WTC11 (cell line): ENCODE measurements around the gene CDV3. TPM values are rescaled to one million over a fixed set of nuclear protein-coding genes. Genes with fewer than 3 reads are reported as not detected.
A peak's percentile ranks its signal among the peaks of the same experiment; 100 is the strongest.

Source experiments
- ATAC-seq: fragments of 200-7000 bp; cut with Tn5 transposase; 2 replicates; pipeline ENCODE4 v1.10.0; 2021; ENCODE audit warnings: mild to moderate bottlenecking, moderate library complexity
- CTCF ChIA-PET: fragments of 300-600 bp; sonication (Branson Sonifier 250); formaldehyde crosslinking; loops from one replicate; lab custom pipeline; 2021; ENCODE audit warnings: antibody characterized with exemption; lab: Charles Lee
- POLR2A ChIA-PET: fragments of 350-600 bp; sonication (Branson Sonifier 250); formaldehyde crosslinking; loops from one replicate; lab custom pipeline; 2021; ENCODE audit warnings: antibody characterized with exemption; lab: Charles Lee
- DNase-seq: peaks from one replicate; pipeline ENCODE4 v3.0.0; 2021; ENCODE audit warnings: low spot score
- H3K27ac Mint-ChIP-seq: 2 replicates; pipeline ENCODE4 v1.8.0; 2021; ENCODE audit warnings: mixed read lengths
- H3K27me3 Mint-ChIP-seq: 2 replicates; pipeline ENCODE4 v1.8.0; 2021; ENCODE audit warnings: low read depth, mild to moderate bottlenecking, moderate library complexity, mixed read lengths
- H3K36me3 Mint-ChIP-seq: 2 replicates; pipeline ENCODE4 v1.8.0; 2021; ENCODE audit warnings: mixed read lengths
- H3K4me1 Mint-ChIP-seq: 2 replicates; pipeline ENCODE4 v1.8.0; 2022; ENCODE audit warnings: mixed read lengths
- H3K4me3 Mint-ChIP-seq: 2 replicates; pipeline ENCODE4 v1.8.0; 2021; ENCODE audit warnings: mild to moderate bottlenecking, moderate library complexity, mixed read lengths
- H3K9me3 Mint-ChIP-seq: 2 replicates; pipeline ENCODE4 v1.8.0; 2021; ENCODE audit warnings: mixed read lengths
- AR ChIP-seq: fragments of 250-450 bp; sonication (Bioruptor Pico); IDR thresholded peaks from 2 replicates; pipeline ENCODE4 v1.9.0; 2021; ENCODE audit warnings: mild to moderate bottlenecking
- ARID4B ChIP-seq: sonication (generic); formaldehyde crosslinking; IDR thresholded peaks from 2 replicates; pipeline ENCODE4 v1.8.0; 2023; ENCODE audit warnings: missing genetic modification reagents, mild to moderate bottlenecking, borderline replicate concordance
- ATF1 ChIP-seq: sonication (generic); formaldehyde crosslinking; IDR thresholded peaks from 2 replicates; pipeline ENCODE4 v1.8.1; 2023; ENCODE audit warnings: mild to moderate bottlenecking, moderate library complexity, missing genetic modification reagents
- GRHL2 ChIP-seq: fragments of 250-450 bp; sonication (Bioruptor Pico); IDR thresholded peaks from 2 replicates; pipeline ENCODE4 v1.8.0; 2022; ENCODE audit warnings: mild to moderate bottlenecking, moderate library complexity; ENCODE audit not compliant: insufficient replicate concordance, severe bottlenecking
- IRF2 ChIP-seq: sonication (generic); formaldehyde crosslinking; IDR thresholded peaks from 2 replicates; pipeline ENCODE4 v1.8.0; 2022; ENCODE audit warnings: low read depth, missing genetic modification reagents, borderline replicate concordance
- PRDM15 ChIP-seq: sonication (generic); formaldehyde crosslinking; IDR thresholded peaks from 2 replicates; pipeline ENCODE4 v1.8.0; 2022; ENCODE audit warnings: missing genetic modification reagents
- ZNF512 ChIP-seq: sonication (generic); formaldehyde crosslinking; IDR thresholded peaks from 2 replicates; pipeline ENCODE4 v1.8.1; 2022; ENCODE audit warnings: missing genetic modification reagents, borderline replicate concordance
- total RNA-seq: library from RNA; stranded (reverse); gene quantifications from 3 replicates; pipeline ENCODE4 v1.2.3, GENCODE V29; 2021
- TF ChIP-seq, protein P1 (sequence below): fragments of 200-600 bp; IDR thresholded peaks from 2 replicates; pipeline ENCODE4 v1.8.0; 2022; ENCODE audit warnings: antibody characterized with exemption
- TF ChIP-seq, protein P2 (sequence below): sonication (generic); formaldehyde crosslinking; IDR thresholded peaks from 2 replicates; pipeline ENCODE4 v1.8.0; 2022; ENCODE audit warnings: mild to moderate bottlenecking, missing genetic modification reagents

The CDV3 gene
- total RNA-seq, 1 experiment from 2014 or later, result 162 TPM

GRCh38 chr3:133570139-133570936 lies 3.1 kb upstream of the CDV3 start:
- ChIA-PET CTCF (interaction anchor here (1.7 kb wide), 1 partner anchor 76 kb away, joined by 4 read pairs; no protein-coding TSS in a partner anchor), POLR2A (interaction anchor here (1.0 to 1.1 kb wide), 2 partner anchors 23 to 53 kb away, joined by 3 read pairs; no protein-coding TSS in a partner anchor)
- Mint-ChIP-seq H3K27ac (peak overlapping the region; percentile 33; the same call in 1 of the 2 replicates), H3K4me1 (peaks cover 17% of the 10 kb centered on the region), H3K36me3 (peaks cover 9% of the 10 kb centered on the region), H3K9me3 (no peaks in the 10 kb centered on the region), H3K27me3 (no peaks in the 10 kb centered on the region), H3K4me3 (no peak overlapping the region)
- no peak for DNase-seq
- TF ChIP-seq PRDM15 (no peak), AR (no peak), ARID4B (CRISPR knock-in tag) (no peak), GRHL2 (CRISPR knock-in tag) (no peak), IRF2 (CRISPR knock-in tag) (no peak), ATF1 (no peak), ZNF512 (CRISPR knock-in tag) (no peak)
- TF ChIP-seq, protein P1, sequence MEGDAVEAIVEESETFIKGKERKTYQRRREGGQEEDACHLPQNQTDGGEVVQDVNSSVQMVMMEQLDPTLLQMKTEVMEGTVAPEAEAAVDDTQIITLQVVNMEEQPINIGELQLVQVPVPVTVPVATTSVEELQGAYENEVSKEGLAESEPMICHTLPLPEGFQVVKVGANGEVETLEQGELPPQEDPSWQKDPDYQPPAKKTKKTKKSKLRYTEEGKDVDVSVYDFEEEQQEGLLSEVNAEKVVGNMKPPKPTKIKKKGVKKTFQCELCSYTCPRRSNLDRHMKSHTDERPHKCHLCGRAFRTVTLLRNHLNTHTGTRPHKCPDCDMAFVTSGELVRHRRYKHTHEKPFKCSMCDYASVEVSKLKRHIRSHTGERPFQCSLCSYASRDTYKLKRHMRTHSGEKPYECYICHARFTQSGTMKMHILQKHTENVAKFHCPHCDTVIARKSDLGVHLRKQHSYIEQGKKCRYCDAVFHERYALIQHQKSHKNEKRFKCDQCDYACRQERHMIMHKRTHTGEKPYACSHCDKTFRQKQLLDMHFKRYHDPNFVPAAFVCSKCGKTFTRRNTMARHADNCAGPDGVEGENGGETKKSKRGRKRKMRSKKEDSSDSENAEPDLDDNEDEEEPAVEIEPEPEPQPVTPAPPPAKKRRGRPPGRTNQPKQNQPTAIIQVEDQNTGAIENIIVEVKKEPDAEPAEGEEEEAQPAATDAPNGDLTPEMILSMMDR, result no peak
- TF ChIP-seq, protein P2, sequence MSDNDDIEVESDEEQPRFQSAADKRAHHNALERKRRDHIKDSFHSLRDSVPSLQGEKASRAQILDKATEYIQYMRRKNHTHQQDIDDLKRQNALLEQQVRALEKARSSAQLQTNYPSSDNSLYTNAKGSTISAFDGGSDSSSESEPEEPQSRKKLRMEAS, result no peak
- no peak for ATAC-seq
